Nephron progenitor cell (in vitro differentiated cells): ENCODE measurements around the gene IL36A.

Source experiments
- DNase-seq: peaks from one replicate; pipeline ENCODE4 v3.0.0; 2021
- H3K27ac Mint-ChIP-seq: 2 replicates; pipeline ENCODE4 v1.8.0; 2021; ENCODE audit warnings: mild to moderate bottlenecking, moderate library complexity, mixed read lengths
- H3K27me3 Mint-ChIP-seq: 2 replicates; pipeline ENCODE4 v1.8.0; 2021; ENCODE audit warnings: mild to moderate bottlenecking, low read depth, mixed read lengths; ENCODE audit not compliant: poor library complexity
- H3K36me3 Mint-ChIP-seq: 2 replicates; pipeline ENCODE4 v1.8.0; 2021; ENCODE audit warnings: low read depth, mixed read lengths
- H3K4me1 Mint-ChIP-seq: 2 replicates; pipeline ENCODE4 v1.8.0; 2021; ENCODE audit warnings: mixed read lengths
- H3K4me3 Mint-ChIP-seq: 2 replicates; pipeline ENCODE4 v1.8.0; 2021; ENCODE audit warnings: mild to moderate bottlenecking, moderate library complexity, mixed read lengths
- H3K9me3 Mint-ChIP-seq: 2 replicates; pipeline ENCODE4 v1.8.0; 2021; ENCODE audit warnings: mild to moderate bottlenecking, moderate library complexity, mixed read lengths
- TF ChIP-seq, protein P1 (sequence below): fragments of 200-600 bp; sonication (generic); IDR thresholded peaks from 2 replicates; pipeline ENCODE4 v1.5.0; 2021; ENCODE audit warnings: antibody characterized with exemption

Gene IL36A

GRCh38 chr2:113050921-113051895, 45.9 kb downstream of the IL36A start:
- no peak for DNase-seq
- no peak overlapping the region for H3K27ac Mint-ChIP-seq

DNA sequence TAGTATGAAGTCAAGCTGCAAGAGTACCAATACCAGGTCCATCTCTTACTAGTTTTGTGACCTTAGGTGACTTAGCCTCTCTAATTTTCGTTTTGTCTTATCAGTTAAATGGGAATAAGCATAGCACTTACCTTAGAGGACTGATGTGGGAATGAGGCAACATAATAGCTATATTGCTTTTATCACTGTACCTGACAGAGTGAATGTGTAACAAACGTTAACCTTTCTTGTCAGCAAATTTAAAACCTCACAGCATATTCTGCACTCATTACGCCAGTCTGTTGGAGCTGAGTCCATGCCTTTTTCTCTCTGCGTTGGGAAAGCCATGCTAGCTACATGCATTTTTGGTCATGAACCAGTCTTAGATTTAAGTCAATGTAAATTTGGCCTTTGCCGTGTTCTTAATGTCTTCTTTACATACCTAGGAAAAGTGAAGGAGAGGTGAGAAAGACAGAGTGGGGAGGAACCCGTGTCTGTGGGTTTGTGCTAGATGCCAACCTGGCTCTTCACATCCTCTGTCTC, 47.2 kb downstream of the IL36A start, which contains the start of gene IL36B:
Gene IL36B, minus strand, starts transcription at position 472 of the 522 bp plus-strand sequence.
- TF ChIP-seq, protein P1, sequence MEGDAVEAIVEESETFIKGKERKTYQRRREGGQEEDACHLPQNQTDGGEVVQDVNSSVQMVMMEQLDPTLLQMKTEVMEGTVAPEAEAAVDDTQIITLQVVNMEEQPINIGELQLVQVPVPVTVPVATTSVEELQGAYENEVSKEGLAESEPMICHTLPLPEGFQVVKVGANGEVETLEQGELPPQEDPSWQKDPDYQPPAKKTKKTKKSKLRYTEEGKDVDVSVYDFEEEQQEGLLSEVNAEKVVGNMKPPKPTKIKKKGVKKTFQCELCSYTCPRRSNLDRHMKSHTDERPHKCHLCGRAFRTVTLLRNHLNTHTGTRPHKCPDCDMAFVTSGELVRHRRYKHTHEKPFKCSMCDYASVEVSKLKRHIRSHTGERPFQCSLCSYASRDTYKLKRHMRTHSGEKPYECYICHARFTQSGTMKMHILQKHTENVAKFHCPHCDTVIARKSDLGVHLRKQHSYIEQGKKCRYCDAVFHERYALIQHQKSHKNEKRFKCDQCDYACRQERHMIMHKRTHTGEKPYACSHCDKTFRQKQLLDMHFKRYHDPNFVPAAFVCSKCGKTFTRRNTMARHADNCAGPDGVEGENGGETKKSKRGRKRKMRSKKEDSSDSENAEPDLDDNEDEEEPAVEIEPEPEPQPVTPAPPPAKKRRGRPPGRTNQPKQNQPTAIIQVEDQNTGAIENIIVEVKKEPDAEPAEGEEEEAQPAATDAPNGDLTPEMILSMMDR, result no peak
- Mint-ChIP-seq H3K4me1 (no peaks in the 10 kb centered on the region), H3K9me3 (peaks cover 61% of the 10 kb centered on the region), H3K27ac (no peak within 1 kb of the TSS), H3K36me3 (no peaks in the 10 kb centered on the region), H3K4me3 (no peak within 1 kb of the TSS), H3K27me3 (peaks cover 43% of the 10 kb centered on the region)
- no peak for DNase-seq

More at GRCh38 chr2:113050921-113051895, 45.9 kb downstream of the IL36A start:
- TF ChIP-seq, protein P1, result no peak
- Mint-ChIP-seq H3K27me3 (peaks cover 44% of the 10 kb centered on the region), H3K9me3 (peaks cover 64% of the 10 kb centered on the region), H3K4me1 (no peaks in the 10 kb centered on the region), H3K36me3 (no peaks in the 10 kb centered on the region), H3K4me3 (no peak overlapping the region)

GRCh38 chr2:113053666-113054065, 48.4 kb downstream of the IL36A start:
- Mint-ChIP-seq H3K27me3 (peaks cover 42% of the 10 kb centered on the region), H3K27ac (no peak overlapping the region), H3K4me3 (no peak overlapping the region), H3K36me3 (no peaks in the 10 kb centered on the region), H3K9me3 (peaks cover 61% of the 10 kb centered on the region), H3K4me1 (no peaks in the 10 kb centered on the region)
- TF ChIP-seq, protein P1, result no peak
- no peak for DNase-seq

DNA sequence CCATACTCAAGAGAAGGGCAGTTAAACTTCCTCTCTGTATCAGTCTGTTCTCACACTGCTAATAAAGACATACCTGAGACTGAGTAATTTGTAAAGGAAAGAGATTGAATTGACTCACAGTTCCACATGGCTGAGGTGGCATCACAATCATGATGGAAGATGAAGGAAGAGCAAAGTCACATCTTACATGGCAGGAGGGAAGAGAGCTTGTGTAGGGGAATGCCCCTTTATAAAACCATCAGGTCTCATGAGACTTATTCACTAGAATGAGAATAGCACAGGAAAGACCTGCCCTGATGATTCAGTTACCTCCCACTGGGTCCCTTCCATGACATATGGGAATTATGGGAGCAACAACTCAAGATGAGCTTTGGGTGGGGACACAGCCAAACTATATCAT, 48.8 kb downstream of the IL36A start:
- Mint-ChIP-seq H3K27ac (no peak overlapping the region), H3K9me3 (peaks cover 60% of the 10 kb centered on the region), H3K36me3 (no peaks in the 10 kb centered on the region), H3K4me1 (no peaks in the 10 kb centered on the region), H3K27me3 (peaks cover 40% of the 10 kb centered on the region), H3K4me3 (no peak overlapping the region)
- TF ChIP-seq, protein P1, result no peak
- no peak for DNase-seq

GRCh38 chr2:113056521-113056920, 51.3 kb downstream of the IL36A start:
- no peak for DNase-seq
- no peaks in the 10 kb centered on the region for H3K4me1 Mint-ChIP-seq
- H3K4me3 Mint-ChIP-seq, result no peak overlapping the region
- H3K27ac Mint-ChIP-seq, result no peak overlapping the region
- no peaks in the 10 kb centered on the region for H3K36me3 Mint-ChIP-seq
- TF ChIP-seq, protein P1, result no peak
- H3K9me3 Mint-ChIP-seq, result peaks cover 48% of the 10 kb centered on the region
- H3K27me3 Mint-ChIP-seq, result peaks cover 41% of the 10 kb centered on the region
